GM19193 (cell line): ENCODE data around the gene ZDHHC14.

Source experiments
- POLR2A ChIP-seq: IDR thresholded peaks from 4 replicates; pipeline ENCODE4 v1.6.1; 2011; ENCODE audit not compliant: insufficient read depth, insufficient read length; ENCODE audit errors: extremely low read depth

ZDHHC14 gene

DNA sequence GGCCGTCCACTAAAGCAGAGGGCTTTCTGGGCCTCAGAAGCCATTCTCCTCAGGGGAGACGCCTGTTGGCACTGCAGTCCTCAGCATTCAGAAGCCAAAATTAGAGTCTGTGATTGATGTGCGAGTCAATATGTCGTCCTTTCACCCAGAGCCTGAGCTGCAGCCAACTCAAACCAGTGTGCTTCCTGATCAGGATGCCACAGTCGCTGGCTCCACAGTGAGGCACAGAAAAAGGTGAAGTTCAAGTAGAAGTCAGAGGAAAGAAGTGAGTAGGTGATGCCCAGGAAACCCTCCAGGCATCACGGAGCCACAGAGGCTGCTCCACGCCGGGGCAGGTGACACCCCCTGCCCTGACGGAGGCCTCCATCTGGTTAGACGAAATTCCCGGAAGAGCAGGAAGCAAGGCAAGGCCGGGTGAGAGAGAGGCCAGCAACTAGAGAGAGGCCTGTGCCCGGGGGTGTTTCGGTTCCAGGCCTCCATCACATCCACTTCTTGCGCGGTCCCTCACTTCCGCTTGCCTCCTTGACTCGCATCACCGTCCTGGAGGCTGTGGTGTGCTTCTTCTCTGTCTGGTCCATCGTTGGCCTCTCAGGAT lies 264.3 kb downstream of the ZDHHC14 start:
- TF ChIP-seq POLR2A: no peak

DNA sequence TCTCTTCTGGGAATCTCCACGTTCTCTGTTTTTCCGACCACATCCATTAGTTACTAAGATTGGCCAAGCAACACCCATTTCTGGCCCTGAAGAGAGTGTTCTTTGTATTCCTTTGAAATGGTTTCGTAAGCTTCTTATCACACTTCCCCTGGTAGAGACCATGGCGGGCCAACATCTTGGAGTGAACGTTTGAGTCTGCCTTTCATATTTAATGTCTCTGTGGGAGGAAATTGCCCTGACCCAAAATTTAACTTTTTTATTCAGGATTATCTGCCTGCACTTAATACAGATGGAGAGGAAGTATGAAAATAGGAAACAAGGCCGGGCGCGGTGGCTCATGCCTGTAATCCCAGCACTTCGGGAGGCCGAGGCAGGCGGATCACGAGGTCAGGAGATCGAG lies 265.0 kb downstream of the ZDHHC14 start:
- no peak for TF ChIP-seq POLR2A

DNA sequence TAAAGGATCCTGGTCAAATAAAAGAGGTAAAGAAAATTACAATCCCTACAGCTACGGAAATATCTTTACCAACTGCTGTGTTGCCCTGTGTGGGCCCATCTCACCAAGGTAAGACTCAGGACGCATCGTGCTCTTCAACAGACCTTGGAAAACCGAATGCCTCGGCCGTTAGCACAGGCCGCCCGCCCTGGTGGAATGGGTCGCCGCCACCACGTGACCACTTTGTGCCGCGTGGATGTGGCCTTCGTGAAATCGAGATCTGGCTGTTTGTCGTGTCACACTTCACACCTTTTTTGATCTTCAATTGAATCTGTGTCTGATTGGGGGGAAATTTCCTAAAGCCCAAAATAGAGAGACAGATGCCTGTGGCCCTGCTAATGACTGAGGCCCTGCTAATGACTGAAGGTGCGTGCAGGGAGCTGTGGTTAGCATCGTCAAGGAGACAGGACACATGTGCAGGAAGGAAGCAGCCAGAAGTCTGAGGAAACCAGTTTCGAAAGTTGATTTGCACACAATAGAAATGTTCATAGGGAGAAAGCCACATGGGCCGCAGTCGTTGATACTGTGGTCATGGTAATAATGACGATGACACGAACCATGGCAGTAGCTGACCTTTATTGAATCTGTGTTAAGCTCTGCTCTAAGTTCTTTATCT lies 266.4 kb downstream of the ZDHHC14 start:
- no peak for TF ChIP-seq POLR2A

DNA sequence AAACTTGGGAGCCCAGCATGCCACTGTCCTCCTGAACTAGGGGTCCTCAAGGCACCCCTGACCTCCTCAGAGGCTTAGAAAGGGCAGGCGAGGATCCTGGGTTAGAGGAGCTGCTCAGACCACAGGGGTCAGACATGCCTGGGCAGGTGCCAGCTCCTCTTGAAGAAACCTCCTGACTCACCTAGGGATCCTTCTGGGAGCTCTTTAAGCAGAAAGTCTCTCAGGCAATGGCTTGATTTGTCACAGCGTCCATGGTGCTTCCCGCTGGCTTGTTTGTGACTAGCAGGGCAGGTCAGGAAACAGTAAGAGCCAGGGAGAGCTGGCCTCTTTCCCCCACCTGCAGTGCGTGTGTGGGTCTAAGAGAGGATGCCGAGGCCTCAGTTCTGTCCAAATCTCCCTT lies 267.6 kb downstream of the ZDHHC14 start:
- TF ChIP-seq POLR2A: no peak

DNA sequence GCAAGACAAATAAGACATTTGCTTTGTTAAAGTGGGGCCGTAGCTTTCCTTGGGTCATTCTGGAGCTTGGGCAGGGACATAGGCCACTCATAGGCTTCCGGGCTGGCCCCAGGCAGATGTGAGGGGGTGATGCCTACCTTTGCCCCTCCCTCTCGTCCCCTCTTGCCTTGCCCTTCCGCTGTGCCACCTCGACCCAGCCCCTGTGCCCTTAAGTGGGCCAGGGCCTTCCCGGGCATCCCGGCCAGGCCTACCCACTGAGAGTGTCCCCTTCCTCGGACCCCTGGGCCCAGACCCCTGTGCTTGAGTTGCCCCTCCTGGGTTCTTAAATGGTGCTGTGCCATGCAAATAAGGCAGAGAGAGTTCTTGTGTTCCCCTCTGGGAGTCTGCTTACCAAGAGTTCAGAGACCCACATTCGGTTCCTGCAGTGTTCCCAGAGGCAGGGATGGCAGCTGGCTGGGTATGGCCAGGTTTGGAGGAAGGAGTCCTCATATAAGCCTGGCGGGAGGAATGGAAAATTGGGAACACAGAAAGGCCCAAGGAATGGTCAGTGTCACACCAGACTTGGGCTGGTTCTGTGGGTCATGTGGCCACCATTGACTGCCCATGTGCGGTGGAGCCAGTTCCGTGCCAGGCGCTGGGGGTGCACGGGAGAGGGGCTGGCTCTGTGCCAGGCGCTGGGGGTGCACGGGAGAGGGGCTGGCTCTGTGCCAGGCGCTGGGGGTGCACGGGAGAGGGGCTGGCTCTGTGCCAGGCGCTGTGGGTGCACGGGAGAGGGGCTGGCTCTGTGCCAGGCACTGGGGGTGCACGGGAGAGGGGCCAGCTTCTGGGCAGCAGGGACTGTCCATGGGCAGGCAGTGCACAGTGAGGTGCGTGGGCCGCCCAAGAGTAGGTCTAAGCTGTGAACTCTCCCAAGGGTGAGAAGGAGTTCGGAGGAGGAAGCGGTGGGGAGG lies 268.6 kb downstream of the ZDHHC14 start:
- TF ChIP-seq POLR2A: no peak

DNA sequence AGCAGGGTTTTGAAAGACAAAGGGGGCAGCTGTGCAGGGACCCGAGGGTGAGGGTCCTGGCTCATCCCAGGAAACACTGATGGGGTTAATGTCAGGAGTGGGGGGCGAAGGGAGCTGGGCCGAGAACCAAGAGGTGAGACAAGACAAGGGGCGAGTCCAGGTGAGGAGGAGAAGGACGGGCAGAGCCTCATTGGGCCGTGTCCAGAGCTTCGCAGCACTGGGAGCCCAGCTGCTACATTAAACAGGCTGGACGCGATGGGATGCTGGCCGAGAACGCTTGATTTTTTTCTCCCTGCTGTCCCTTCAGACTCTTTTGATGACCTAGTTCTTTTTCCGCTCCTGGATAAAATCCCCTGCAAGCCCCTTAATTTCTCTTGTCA lies 269.3 kb downstream of the ZDHHC14 start:
- no peak for TF ChIP-seq POLR2A

DNA sequence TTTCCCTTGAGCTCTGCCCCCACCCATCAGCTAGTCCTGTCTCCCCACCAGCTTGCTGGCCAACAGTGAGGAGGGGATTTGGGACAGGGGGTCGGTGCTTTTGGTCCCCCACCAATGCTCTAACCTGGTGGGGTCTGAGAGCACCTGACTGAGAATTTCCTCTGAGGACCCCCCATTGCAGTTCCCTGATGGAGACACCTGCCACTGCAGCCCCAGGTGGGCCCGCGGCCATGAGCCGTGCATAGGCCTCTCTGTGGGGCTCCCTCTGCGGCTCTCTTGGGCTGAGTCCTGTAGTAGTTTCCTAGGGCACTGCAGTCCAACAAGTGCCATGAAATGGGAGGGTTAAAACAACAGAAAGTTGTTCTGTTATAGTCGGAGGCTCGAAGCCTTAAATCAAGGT lies 269.8 kb downstream of the ZDHHC14 start:
- no peak for TF ChIP-seq POLR2A

DNA sequence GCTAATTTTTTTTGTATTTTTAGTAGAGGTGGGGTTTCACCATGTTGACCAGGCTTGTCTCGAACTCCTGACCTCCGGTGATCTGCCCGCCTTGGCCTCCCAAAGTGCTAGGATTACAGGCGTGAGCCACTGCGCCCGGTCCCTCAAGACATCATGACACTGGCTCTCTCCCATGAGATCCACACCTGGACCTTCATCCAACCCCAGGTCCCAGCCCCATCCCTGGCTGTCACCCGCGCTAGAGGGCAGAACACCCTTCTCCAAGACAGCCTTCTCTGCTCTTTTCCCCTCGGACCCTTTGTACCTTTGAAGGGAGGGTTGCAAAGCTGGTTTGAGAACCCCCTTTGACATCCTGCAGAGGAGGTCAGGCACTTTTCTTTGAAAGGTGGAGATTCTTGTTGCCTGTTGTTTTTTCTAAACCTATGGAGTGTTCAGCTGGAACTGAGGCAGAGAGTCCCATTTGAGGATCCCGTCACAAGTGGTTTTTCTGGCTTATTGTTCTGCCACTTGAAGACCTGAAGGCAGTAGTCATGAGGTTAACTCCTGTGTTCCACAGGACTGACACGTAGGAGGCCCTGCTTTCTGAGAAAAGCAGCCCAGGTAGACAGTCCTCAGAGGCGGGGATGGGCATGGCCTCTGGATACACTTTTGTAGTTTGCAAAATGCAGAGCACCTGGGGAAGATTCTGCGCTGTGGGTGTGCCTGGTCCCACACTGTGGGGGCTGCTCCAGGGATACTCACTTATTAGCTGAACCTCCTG lies 270.9 kb downstream of the ZDHHC14 start:
- no peak for TF ChIP-seq POLR2A

DNA sequence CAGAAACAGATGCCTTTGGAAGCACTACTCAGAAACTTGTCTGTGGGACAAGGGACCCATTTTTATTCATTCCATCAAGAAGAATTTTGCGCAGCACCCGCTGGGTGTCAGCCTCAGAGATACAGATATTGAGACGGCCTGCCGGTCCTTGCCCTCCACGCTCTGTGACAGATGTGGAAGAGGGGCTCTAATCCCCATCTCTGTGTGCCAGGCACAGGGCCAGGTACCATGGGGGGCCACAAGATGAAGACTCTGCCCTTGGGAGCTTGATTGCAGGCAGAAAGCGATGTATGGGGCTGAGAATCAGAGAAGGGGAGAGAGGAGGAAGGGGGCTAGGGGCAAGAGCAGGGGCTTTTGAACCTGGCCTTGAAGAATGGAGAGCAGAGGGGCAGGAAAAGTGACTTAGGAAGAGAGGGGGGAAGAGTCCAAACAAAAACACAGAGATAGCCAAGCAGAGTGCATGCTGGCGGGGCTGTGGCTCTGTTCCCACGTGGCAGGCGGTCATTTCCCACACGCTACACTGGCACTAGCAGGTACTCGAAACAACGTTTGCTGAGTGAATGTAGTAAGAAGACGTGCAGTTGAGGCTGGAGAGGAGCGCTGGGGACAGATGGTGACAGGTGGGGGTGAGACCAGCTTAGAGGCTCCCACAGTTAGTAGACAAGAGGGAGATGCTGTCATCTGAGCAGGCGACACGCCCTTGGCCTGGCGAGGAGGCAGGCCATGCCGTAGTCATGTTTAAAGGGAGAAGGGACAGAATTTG lies 271.8 kb downstream of the ZDHHC14 start:
- TF ChIP-seq POLR2A: no peak

DNA sequence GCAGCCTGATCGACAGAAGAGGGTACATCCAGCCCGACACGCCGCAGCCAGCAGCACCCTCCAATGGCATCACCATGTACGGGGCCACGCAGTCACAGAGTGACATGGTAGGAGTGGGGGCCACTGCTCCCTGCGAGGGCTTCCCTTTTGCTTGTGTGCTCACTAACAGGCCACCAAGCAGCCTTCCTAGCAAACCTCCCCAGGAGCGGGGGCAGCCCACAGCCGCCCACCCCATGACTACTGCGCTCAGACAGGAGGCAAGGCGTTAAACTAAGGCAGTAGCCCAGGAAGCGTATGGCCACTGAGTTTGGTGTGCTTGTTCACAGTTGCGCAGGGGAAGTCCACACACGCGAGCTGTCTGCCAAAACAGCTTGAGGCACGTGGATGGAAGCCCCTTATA lies 272.5 kb downstream of the ZDHHC14 start:
- no peak for TF ChIP-seq POLR2A

DNA sequence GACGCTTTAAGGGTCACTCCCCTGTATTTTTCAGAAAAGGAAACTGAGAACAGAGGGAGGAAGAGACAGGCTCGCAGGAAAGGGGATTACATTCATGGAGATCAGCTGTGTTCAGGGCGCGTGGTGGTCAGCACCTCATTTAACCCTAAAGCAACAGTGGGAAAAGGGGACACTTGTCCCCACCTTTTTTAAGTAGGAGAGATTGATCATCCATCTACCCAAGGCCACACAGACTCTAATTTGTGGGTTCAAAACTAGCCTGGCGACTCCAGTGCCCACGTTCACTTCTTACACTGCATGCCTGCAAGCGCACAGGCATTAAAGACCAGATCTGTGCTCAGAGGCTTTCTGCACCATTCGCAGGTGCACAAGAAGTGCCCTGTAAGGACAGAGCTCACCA lies 274.1 kb downstream of the ZDHHC14 start:
- TF ChIP-seq POLR2A: no peak

DNA sequence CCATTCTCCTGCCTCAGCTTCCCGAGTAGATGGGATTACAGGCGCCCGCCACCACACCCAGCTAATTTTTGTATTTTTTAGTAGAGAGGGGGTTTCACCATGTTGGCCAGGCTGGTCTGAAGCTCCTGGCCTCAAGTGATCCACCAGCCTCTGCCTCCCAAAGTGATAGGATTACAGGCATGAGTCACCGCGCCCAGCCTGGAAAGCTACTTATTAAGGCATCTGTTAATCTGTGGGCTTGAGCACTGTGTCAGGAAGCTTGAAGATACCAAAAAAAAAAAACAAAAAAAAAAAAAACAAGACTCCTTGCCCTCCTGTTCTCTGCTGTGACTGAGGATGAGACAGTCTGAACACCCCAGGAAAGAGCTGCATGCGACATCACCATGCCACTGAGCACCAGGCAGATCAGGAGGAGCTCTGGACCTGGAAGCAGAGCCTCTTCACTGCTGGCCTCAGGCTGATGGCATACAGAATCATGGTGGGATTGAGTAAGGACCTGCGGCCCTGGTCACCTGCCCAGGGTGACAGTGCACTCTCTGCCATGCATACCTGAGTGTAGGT lies 275.5 kb downstream of the ZDHHC14 start:
- no peak for TF ChIP-seq POLR2A

DNA sequence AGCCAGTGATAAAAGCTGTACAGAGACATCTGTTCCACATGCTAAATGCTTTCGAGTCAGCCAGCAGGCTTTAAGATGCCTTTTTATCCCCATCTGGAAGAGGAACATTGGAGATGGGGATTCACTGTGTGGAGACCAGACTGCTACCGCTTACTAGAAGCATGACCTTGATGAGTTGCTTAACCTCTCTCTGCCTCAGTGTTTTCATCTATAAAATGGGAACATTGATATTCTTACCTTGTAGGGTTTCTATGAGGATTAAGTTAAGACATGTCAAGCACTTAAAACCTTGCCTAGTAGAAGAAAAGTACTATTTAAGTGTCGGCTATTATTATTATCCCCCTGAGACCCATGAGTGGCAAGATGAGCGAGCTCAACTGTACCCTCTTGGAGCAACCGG lies 276.8 kb downstream of the ZDHHC14 start:
- no peak for TF ChIP-seq POLR2A

DNA sequence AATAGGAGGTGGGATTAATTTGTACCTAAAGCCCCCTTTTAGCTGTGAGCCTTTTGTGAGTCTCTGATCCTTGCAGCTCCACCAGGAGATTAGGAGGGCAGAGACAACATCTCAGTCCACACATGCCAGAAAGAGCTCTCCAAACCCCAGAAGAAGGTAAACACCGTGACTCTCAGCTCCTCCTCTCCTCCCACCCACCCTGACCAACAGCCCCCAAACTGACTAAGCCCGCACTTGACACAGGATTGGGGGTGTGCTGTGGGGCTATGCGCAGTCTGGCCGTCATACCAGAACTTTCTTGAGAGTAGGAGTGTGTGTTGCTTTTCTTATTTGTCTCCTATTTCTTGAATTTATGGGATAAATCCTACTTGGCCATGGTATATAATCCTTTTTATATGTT lies 277.3 kb downstream of the ZDHHC14 start:
- no peak for TF ChIP-seq POLR2A

DNA sequence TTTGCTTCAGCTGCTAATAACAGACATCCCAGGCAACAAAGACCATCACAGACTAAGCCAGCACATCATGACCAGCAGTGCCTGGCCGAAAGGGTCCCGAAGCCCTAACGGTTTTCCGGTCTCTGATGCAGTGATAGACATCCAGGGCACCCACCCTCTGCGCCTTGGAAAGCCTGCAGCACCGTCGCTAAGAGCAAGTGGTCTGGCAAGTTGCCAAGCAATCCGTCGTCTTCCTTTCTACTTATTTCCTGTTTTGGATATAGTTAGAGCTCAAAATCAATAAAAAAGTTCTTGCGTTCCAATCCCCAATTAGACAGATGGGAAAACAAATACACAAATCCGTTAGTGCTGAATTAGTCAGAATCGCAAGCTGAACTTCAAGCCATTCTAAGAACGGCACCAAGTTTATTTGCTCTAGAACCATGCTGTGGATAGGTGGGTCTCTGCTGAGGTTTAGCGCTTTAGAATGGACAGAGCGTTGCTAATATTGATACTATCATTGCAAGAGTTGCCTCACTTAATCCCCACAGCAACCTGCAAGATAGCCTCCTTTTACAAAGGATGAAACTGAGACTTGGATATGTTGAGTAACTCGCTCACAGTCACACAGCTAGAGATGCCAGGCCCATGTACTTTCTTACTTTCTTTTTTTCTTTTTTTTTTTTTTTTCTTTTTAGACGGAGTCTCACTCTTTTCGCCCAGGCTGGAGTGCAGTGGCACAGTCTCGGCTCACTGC lies 278.7 kb downstream of the ZDHHC14 start:
- TF ChIP-seq POLR2A: no peak
